A549 (cell line): ENCODE data around the gene ARMH3.

Experiments used
- BHLHE40 ChIP-seq: IDR thresholded peaks from 2 replicates; pipeline ENCODE4 v1.6.1; 2012; ENCODE audit warnings: low read depth, low read length, inconsistent platforms
- CHD4 ChIP-seq: fragments of 200-600 bp; sonication (generic); IDR thresholded peaks from 2 replicates; pipeline ENCODE4 v1.6.1; 2016; ENCODE audit warnings: antibody characterized with exemption, mild to moderate bottlenecking, borderline replicate concordance
- MYC ChIP-seq: IDR thresholded peaks from 2 replicates; pipeline ENCODE4 v1.6.1; 2012; ENCODE audit warnings: mild to moderate bottlenecking, inconsistent platforms, low read length, improper control_type of control experiment, borderline replicate concordance
- NPAS2 ChIP-seq: fragments of 250-450 bp; sonication (Bioruptor Pico); IDR thresholded peaks from 2 replicates; pipeline ENCODE4 v1.8.0; 2022; ENCODE audit warnings: mild to moderate bottlenecking, moderate library complexity, borderline replicate concordance
- POLR2A ChIP-seq: IDR thresholded peaks from 2 replicates; pipeline ENCODE4 v1.6.1; 2012; ENCODE audit warnings: mild to moderate bottlenecking, low read length
- TF ChIP-seq, protein P1 (sequence below): fragments of 200-600 bp; sonication (generic); IDR thresholded peaks from 2 replicates; pipeline ENCODE4 v1.6.1; 2016; ENCODE audit warnings: antibody characterized with exemption, mild to moderate bottlenecking, moderate library complexity
- TF ChIP-seq, protein P2 (sequence below): fragments of >200 bp; sonication (Bioruptor Twin); formaldehyde crosslinking; IDR thresholded peaks from 3 replicates; pipeline ENCODE4 v1.5.1; 2016

DNA sequence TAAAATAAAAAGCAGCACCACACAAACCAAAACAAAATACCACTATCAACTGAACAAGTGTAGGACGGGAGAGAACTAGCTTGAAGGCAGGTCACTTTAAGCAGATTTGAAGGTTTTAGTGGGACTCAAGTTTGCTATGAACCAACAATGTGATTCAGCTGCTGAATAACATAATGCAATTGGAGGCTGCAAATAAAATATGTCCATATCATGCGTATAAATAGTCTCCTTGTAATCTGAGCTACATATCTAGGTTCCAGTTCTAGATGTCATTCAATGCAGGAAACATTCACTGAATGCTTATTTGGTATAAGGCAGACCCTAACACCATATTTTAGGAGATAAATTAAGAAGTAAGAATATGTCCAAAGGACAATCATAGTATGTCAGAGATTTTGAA lies 130.9 kb downstream of the ARMH3 start:
- TF ChIP-seq MYC, result no peak
- TF ChIP-seq, protein P1, sequence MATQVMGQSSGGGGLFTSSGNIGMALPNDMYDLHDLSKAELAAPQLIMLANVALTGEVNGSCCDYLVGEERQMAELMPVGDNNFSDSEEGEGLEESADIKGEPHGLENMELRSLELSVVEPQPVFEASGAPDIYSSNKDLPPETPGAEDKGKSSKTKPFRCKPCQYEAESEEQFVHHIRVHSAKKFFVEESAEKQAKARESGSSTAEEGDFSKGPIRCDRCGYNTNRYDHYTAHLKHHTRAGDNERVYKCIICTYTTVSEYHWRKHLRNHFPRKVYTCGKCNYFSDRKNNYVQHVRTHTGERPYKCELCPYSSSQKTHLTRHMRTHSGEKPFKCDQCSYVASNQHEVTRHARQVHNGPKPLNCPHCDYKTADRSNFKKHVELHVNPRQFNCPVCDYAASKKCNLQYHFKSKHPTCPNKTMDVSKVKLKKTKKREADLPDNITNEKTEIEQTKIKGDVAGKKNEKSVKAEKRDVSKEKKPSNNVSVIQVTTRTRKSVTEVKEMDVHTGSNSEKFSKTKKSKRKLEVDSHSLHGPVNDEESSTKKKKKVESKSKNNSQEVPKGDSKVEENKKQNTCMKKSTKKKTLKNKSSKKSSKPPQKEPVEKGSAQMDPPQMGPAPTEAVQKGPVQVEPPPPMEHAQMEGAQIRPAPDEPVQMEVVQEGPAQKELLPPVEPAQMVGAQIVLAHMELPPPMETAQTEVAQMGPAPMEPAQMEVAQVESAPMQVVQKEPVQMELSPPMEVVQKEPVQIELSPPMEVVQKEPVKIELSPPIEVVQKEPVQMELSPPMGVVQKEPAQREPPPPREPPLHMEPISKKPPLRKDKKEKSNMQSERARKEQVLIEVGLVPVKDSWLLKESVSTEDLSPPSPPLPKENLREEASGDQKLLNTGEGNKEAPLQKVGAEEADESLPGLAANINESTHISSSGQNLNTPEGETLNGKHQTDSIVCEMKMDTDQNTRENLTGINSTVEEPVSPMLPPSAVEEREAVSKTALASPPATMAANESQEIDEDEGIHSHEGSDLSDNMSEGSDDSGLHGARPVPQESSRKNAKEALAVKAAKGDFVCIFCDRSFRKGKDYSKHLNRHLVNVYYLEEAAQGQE, result no peak
- no peak for TF ChIP-seq CHD4
- TF ChIP-seq, protein P2, sequence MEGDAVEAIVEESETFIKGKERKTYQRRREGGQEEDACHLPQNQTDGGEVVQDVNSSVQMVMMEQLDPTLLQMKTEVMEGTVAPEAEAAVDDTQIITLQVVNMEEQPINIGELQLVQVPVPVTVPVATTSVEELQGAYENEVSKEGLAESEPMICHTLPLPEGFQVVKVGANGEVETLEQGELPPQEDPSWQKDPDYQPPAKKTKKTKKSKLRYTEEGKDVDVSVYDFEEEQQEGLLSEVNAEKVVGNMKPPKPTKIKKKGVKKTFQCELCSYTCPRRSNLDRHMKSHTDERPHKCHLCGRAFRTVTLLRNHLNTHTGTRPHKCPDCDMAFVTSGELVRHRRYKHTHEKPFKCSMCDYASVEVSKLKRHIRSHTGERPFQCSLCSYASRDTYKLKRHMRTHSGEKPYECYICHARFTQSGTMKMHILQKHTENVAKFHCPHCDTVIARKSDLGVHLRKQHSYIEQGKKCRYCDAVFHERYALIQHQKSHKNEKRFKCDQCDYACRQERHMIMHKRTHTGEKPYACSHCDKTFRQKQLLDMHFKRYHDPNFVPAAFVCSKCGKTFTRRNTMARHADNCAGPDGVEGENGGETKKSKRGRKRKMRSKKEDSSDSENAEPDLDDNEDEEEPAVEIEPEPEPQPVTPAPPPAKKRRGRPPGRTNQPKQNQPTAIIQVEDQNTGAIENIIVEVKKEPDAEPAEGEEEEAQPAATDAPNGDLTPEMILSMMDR, result no peak
- no peak for TF ChIP-seq NPAS2
- no peak for TF ChIP-seq POLR2A
- no peak for TF ChIP-seq BHLHE40
